Ascending aorta (tissue), 2 donors: Measurements from ENCODE around the gene ESRP2. TPM values are rescaled to one million over a fixed set of nuclear protein-coding genes. Genes with fewer than 3 reads are reported as not detected.
A peak's percentile ranks its signal among the peaks of the same experiment; 100 is the strongest.

Experiments used
- DNase-seq, 2 donors: peaks; one replicate each; pipeline ENCODE4 v3.0.0-alpha.2; 2019; ENCODE audit warnings: low spot score in 2 of 2
- H3K27ac ChIP-seq, 2 donors: fragments of 200-600 bp; sonication (generic); one replicate each; pipeline ENCODE4 v1.5.1; 2016 to 2017; ENCODE audit warnings: mild to moderate bottlenecking in 1 of 2
- H3K27me3 ChIP-seq: fragments of 200-600 bp; sonication (generic); one replicate; pipeline ENCODE4 v1.5.1; 2017
- H3K36me3 ChIP-seq, 2 donors: fragments of 200-600 bp; sonication (generic); one replicate each; pipeline ENCODE4 v1.5.1; 2016
- H3K4me1 ChIP-seq, 2 donors: fragments of 200-600 bp; sonication (generic); one replicate each; pipeline ENCODE4 v1.5.1; 2016 to 2017; ENCODE audit warnings: mild to moderate bottlenecking in 1 of 2
- H3K4me3 ChIP-seq, 2 donors: fragments of 200-600 bp; sonication (generic); one replicate each; pipeline ENCODE4 v1.5.1; 2016 to 2017; ENCODE audit warnings: mild to moderate bottlenecking in 1 of 2
- H3K9me3 ChIP-seq, 2 donors: fragments of 200-600 bp; sonication (generic); one replicate each; pipeline ENCODE4 v1.5.1; 2016
- CTCF ChIP-seq, 3 experiments: fragments of 200-600 bp in 2 of 3; fragments of 450-650 bp in 1 of 3; sonication (generic) in 2 of 3; IDR thresholded peaks; one replicate each; pipeline ENCODE4 v1.5.1; 2016 to 2019; ENCODE audit warnings: antibody characterized with exemption in 3 of 3, mild to moderate bottlenecking in 1 of 3, moderate library complexity in 1 of 3
- intact Hi-C: fragments of 100-400 bp; cut with DNase I; formaldehyde crosslinking; loops from one replicate; pipeline ENCODE4 v1.15.1; 2023
- total RNA-seq: library from RNA; depleted of rRNA; stranded (reverse); fragments of >200 nt; gene quantifications from one replicate; pipeline ENCODE4 v1.1.0, GENCODE V29; 2016

ESRP2 gene
- not detected for total RNA-seq

GRCh38 chr16:68235887-68236136, at the start of gene ESRP2:
Gene ESRP2 (minus strand): TSS chr16:68236127. CDS start chr16:68236045, 82 bp downstream.
- H3K36me3 ChIP-seq, result no peaks in the 10 kb centered on the region
- H3K4me3 ChIP-seq, result peak within 1 kb of the TSS; percentile 54 to 69
- intact Hi-C loops, result loop anchor here (2.0 to 10.0 kb wide), 4 partner anchors 23 to 429 kb away; partner anchors contain the start of genes NFATC3, RANBP10, SLC12A4 and TSNAXIP1
- H3K4me1 ChIP-seq, result peaks cover 11 to 16% of the 10 kb centered on the region in 2 donors
- H3K27me3 ChIP-seq, result no peaks in the 10 kb centered on the region
- no peaks in the 10 kb centered on the region for H3K9me3 ChIP-seq
- no peak for TF ChIP-seq CTCF (IDR thresholded peaks at IDR 0.05)
- H3K27ac ChIP-seq, result peak within 1 kb of the TSS; percentile 78 to 92
- DNase-seq, result peak in 1 of 2 donors; percentile 66

- peaks cover 20 to 39% of the 10 kb centered on the region in 2 donors for H3K4me1 ChIP-seq
- H3K36me3 ChIP-seq, result peaks cover 20 to 24% of the 10 kb centered on the region in 2 donors
- H3K4me3 ChIP-seq, result no peak overlapping the region
- intact Hi-C loops, result no loop called here
- no peak for DNase-seq
- TF ChIP-seq CTCF (IDR thresholded peaks at IDR 0.05), result no peak
- H3K9me3 ChIP-seq, result no peaks in the 10 kb centered on the region
- no peaks in the 10 kb centered on the region for H3K27me3 ChIP-seq
- peak overlapping the region; percentile 41 to 47 for H3K27ac ChIP-seq
These were observed 49.8 kb upstream of the ESRP2 start for GRCh38 chr16:68285683-68286082.

- Histone ChIP-seq H3K27me3 (no peaks in the 10 kb centered on the region), H3K27ac (peak overlapping the region; percentile 41 to 47), H3K36me3 (peaks cover 17 to 23% of the 10 kb centered on the region in 2 donors), H3K4me3 (no peak overlapping the region), H3K4me1 (peaks cover 19 to 33% of the 10 kb centered on the region in 2 donors), H3K9me3 (no peaks in the 10 kb centered on the region)
- intact Hi-C loops, result no loop called here
- no peak for TF ChIP-seq CTCF (IDR thresholded peaks at IDR 0.05)
- DNase-seq, result no peak
These were observed 48.9 kb upstream of the ESRP2 start for GRCh38 chr16:68284847-68285246.

GRCh38 chr16:68283801-68284598, 48.1 kb upstream of the ESRP2 start:
- H3K9me3 ChIP-seq, result no peaks in the 10 kb centered on the region

GRCh38 chr16:68283346-68283745, 47.4 kb upstream of the ESRP2 start:
- Histone ChIP-seq H3K27ac (peak overlapping the region; percentile 9 to 43), H3K9me3 (no peaks in the 10 kb centered on the region), H3K36me3 (peaks cover 17 to 28% of the 10 kb centered on the region in 2 donors), H3K4me3 (no peak overlapping the region), H3K27me3 (no peaks in the 10 kb centered on the region), H3K4me1 (peaks cover 13 to 20% of the 10 kb centered on the region in 2 donors)
- intact Hi-C loops, result no loop called here
- TF ChIP-seq CTCF (IDR thresholded peaks at IDR 0.05), result no peak
- DNase-seq, result no peak

More at GRCh38 chr16:68283801-68284598, 48.1 kb upstream of the ESRP2 start:
- intact Hi-C loops, result no loop called here
- H3K36me3 ChIP-seq, result peaks cover 17 to 28% of the 10 kb centered on the region in 2 donors
- DNase-seq, result no peak
- H3K4me3 ChIP-seq, result no peak overlapping the region
- peak overlapping the region; percentile 1 to 9 for H3K27ac ChIP-seq
- peaks cover 16 to 27% of the 10 kb centered on the region in 2 donors for H3K4me1 ChIP-seq
- TF ChIP-seq CTCF (IDR thresholded peaks at IDR 0.05), result no peak
- no peaks in the 10 kb centered on the region for H3K27me3 ChIP-seq
